ENCODE results near the gene ANO3.

- no peak for TF ChIP-seq CBX8 (IDR thresholded peaks at IDR 0.05; ENCODE audit: borderline replicate concordance, low read depth, low read length)
- no peak for TF ChIP-seq POLR2AphosphoS5 (IDR thresholded peaks at IDR 0.05; ENCODE audit: low read depth, low read length)
- no peak for TF ChIP-seq EZH2 (IDR thresholded peaks at IDR 0.05; ENCODE audit: low read depth, low read length, severe bottlenecking)
- TF ChIP-seq CTCF (IDR thresholded peaks at IDR 0.05; ENCODE audit: control extremely low read depth in 1 of 3, insufficient read depth in 1 of 3, low read depth in 1 of 3, low read length in 3 of 3): no peak
- no peak for TF ChIP-seq USF2 (IDR thresholded peaks at IDR 0.05; ENCODE audit: low read length)
- TF ChIP-seq RFX5 (IDR thresholded peaks at IDR 0.05; ENCODE audit: borderline replicate concordance, low read depth, low read length): no peak
Observed at GRCh38 chr11:26473216-26474194, 141.6 kb downstream of the ANO3 start.
